Smooth muscle cell (in vitro differentiated cells): ENCODE results near the gene SMYD1. TPM values are rescaled to one million over a fixed set of nuclear protein-coding genes. Genes with fewer than 3 reads are reported as not detected.

Source experiments
- microRNA-seq: library from miRNA; unstranded; fragments of <30 nt; microRNA quantifications from one replicate; pipeline ENCODE4, GENCODE V29; 2016; ENCODE audit warnings: borderline number of aligned reads
- polyA plus RNA-seq: library from polyadenylated mRNA; unstranded; fragments of >200 nt; fragmentation: Nextera tagmentation; extraction: Ambion mirVana; gene quantifications from 2 replicates; pipeline ENCODE4 v1.2.1, GENCODE V29; 2016
- small RNA-seq: library from RNA; depleted of rRNA; stranded (forward); fragments of <200 nt; gene quantifications from one replicate; pipeline ENCODE3, GENCODE V24; 2014
- total RNA-seq: library from RNA; depleted of rRNA; stranded (reverse); fragments of >200 nt; gene quantifications from 2 replicates; pipeline ENCODE4 v1.2.3, GENCODE V29; 2014

The SMYD1 gene
- total and polyA plus RNA-seq, 2 experiments from 2014 or later, result not detected

Small RNA genes within 50 kb of the gene (microRNA-seq; reads per million reads assigned to microRNA genes)
- gene MIR4780, result not detected

Small RNA genes within 50 kb of the gene (small RNA-seq; reads per million reads assigned to genes)
- not detected for gene MIR4780

Other genes with a start within 250 kb of the SMYD1 start
- 21.4 and 24.4 TPM in 2 replicates for gene RGPD2, start 242.0 kb upstream of the SMYD1 start, total RNA-seq
- gene RGPD2, start 242.0 kb upstream of the SMYD1 start, polyA plus RNA-seq, result 6.5 and 12.6 TPM in 2 replicates
- under 0.01 TPM in 1 of 2 replicates, not detected in the other for gene RNU2-63P, start 51.3 kb upstream of the SMYD1 start, total RNA-seq
- gene RNU2-63P, start 51.3 kb upstream of the SMYD1 start, polyA plus RNA-seq, result 3.4 and 3.5 TPM in 2 replicates
- gene KRCC1, start 12.0 kb upstream of the SMYD1 start, total RNA-seq, result 38.2 and 45.9 TPM in 2 replicates
- 18.9 and 19.7 TPM in 2 replicates for gene KRCC1, start 12.0 kb upstream of the SMYD1 start, polyA plus RNA-seq
- not detected in 2 replicates for gene FABP1, start 60.2 kb downstream of the SMYD1 start, total RNA-seq
- 0.35 and 0.42 TPM in 2 replicates for gene FABP1, start 60.2 kb downstream of the SMYD1 start, polyA plus RNA-seq
- gene THNSL2, start 102.5 kb downstream of the SMYD1 start, total RNA-seq, result 0.58 and 1.3 TPM in 2 replicates
- gene THNSL2, start 102.5 kb downstream of the SMYD1 start, polyA plus RNA-seq, result 1.9 and 2.5 TPM in 2 replicates